Colonic mucosa (tissue), 4 donors: ENCODE data around the gene TTC28. TPM values are rescaled to one million over a fixed set of nuclear protein-coding genes. Genes with fewer than 3 reads are reported as not detected.
"Not testable (repeated sequence)": the region's sequence is repeated elsewhere in the genome, so short reads cannot be mapped to it uniquely, and the experiment has no call there.

Experiments used
- DNase-seq: peaks from one replicate; pipeline ENCODE4 v3.0.0-alpha.2; 2020
- H3K27ac ChIP-seq: fragments of 200-600 bp; one replicate; pipeline ENCODE4 v1.8.0; 2021
- H3K27me3 ChIP-seq: fragments of 200-600 bp; one replicate; pipeline ENCODE4 v1.8.0; 2021
- H3K36me3 ChIP-seq: fragments of 200-600 bp; one replicate; pipeline ENCODE4 v1.8.0; 2021
- H3K4me1 ChIP-seq: fragments of 200-600 bp; one replicate; pipeline ENCODE4 v1.8.0; 2021; ENCODE audit warnings: mild to moderate bottlenecking
- H3K4me3 ChIP-seq: fragments of 200-600 bp; one replicate; pipeline ENCODE4 v1.8.0; 2021
- H3K9ac ChIP-seq, 2 donors: one replicate each; pipeline ENCODE4 v1.7.0; 2013; ENCODE audit warnings: control low read depth in 2 of 2, low read depth in 2 of 2, low read length in 2 of 2
- H3K9me3 ChIP-seq: fragments of 200-600 bp; one replicate; pipeline ENCODE4 v1.8.0; 2021
- intact Hi-C: fragments of 100-400 bp; cut with DNase I; formaldehyde crosslinking; loops from one replicate; pipeline ENCODE4 v1.14.1; 2022
- total RNA-seq, 2 donors: library from RNA; stranded (reverse); fragmentation: NEBNext Ultra II Directional in 1 of 2; extraction: Animal tissue kit (Norgen Biotek cat#: 25700) in 1 of 2; gene quantifications; one replicate each; pipeline ENCODE4 v1.2.1, GENCODE V29; 2021
- TF ChIP-seq, protein P1 (sequence below): fragments of 200-600 bp; IDR thresholded peaks from one replicate; pipeline ENCODE4 v1.8.0; 2022; ENCODE audit warnings: antibody characterized with exemption, mild to moderate bottlenecking
- donor health status: healthy.
- donor health status: DM: no; HTN: no; CAD: no.
- donor health status: DM: no; HTN: no; CAD: no.

The TTC28 gene
- 1 to 10 TPM; 6.6 to 9.2 TPM for total RNA-seq

DNA sequence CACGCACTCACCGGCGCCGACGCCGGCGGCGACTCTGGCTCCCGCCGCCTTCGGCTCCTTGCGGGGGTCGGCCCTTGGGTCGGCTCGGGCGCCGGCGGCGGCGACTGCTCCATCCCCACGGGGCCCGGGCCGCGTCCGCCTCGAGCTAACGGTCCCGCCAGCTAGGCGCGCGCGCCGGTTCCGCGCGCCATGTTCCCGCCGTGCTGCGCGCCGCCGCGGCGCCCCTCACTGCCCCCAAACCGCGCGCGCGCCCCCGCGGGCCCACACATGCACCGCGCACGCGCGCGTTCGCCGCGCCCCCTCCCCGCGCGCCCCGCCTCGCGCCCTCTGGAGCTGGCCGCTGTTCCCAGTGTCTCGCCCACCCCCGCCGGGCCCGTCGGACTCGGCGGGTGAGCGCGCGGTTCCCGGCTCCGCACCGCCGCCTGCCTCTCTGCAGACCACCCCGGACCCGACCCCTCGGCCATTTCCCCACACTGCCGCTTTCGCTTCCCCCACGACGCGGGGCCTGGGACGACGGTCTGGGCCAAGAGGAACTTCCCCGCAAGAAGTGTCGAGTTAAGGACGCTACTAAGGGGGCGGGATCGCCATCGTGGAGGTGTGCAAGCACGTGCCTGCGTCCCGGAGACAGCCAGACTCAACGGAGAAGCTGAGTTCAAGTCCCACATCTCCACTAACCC, at the start of gene TTC28:
TTC28 (minus strand) TSS at position 230 of the 677 bp plus-strand sequence; CDS start at position 113, 117 bp downstream.
- H3K36me3 ChIP-seq, H3K27ac ChIP-seq, H3K4me1 ChIP-seq, intact Hi-C loops, H3K9me3 ChIP-seq, H3K27me3 ChIP-seq: not testable (repeated sequence)
- Histone ChIP-seq H3K9ac (peak within 1 kb of the TSS in 1 of 2 donors; percentile 51), H3K4me3 (peak within 1 kb of the TSS; percentile 54)
- DNase-seq: peak; percentile 67

DNA sequence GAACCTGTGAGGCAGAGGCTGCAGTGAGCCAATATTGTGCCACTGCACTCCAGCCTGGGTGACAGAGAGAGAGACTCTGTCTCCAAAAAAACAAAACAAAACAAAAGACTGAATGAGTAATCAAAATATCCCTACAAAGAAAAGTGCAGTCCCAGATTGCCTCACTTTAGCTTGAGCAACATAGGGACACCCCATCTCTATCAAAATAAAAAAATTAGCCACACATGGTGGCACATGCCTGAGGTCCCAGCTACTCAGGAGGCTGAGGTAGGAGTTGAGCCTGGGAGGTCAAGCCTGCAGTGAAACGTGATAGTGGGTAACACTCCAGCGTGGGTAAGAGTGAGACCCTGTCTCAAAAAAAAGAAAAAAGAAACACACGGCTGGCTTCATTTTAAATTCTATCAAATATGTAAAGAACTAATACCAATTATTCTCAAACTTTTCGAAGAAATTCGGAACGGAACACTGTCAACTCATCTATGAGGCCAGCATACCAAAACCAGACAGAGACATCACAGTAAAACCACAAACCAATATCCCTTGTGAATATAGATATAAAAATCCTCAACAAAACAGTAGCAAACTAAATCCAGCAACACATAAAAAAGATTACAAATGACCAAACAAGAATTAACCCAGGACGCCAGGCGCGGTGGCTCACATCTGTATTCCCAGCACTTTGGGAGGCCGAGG, 49.1 kb upstream of the TTC28 start:
- no peak overlapping the region for H3K4me3 ChIP-seq
- H3K9me3 ChIP-seq: no peaks in the 10 kb centered on the region
- H3K9ac ChIP-seq: no peak overlapping the region
- DNase-seq: no peak
- H3K4me1 ChIP-seq: no peaks in the 10 kb centered on the region
- no peaks in the 10 kb centered on the region for H3K27me3 ChIP-seq
- TF ChIP-seq, protein P1, sequence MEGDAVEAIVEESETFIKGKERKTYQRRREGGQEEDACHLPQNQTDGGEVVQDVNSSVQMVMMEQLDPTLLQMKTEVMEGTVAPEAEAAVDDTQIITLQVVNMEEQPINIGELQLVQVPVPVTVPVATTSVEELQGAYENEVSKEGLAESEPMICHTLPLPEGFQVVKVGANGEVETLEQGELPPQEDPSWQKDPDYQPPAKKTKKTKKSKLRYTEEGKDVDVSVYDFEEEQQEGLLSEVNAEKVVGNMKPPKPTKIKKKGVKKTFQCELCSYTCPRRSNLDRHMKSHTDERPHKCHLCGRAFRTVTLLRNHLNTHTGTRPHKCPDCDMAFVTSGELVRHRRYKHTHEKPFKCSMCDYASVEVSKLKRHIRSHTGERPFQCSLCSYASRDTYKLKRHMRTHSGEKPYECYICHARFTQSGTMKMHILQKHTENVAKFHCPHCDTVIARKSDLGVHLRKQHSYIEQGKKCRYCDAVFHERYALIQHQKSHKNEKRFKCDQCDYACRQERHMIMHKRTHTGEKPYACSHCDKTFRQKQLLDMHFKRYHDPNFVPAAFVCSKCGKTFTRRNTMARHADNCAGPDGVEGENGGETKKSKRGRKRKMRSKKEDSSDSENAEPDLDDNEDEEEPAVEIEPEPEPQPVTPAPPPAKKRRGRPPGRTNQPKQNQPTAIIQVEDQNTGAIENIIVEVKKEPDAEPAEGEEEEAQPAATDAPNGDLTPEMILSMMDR: no peak
- no peaks in the 10 kb centered on the region for H3K36me3 ChIP-seq
- H3K27ac ChIP-seq: no peak overlapping the region
- intact Hi-C loops: no loop called here

DNA sequence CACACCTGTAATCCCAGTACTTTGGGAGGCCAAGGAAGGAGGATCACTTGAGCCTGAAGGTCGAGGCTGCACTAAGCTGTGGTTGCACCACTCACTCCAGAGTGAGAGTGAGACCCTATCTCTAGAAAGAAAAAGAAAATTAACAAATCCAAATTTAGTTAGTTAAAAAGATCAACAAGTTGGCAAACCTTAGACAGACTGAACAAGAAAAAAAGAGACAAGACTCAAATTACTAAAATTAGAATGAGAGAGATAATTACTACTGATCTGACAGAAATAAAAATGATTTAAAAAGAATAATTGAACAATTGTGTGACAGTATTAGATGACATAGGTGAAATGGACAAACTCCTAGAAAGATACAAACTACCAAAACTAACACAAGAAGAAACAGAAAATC, 48.4 kb upstream of the TTC28 start:
- Histone ChIP-seq H3K4me3 (no peak overlapping the region), H3K36me3 (no peaks in the 10 kb centered on the region), H3K9ac (no peak overlapping the region), H3K27ac (no peak overlapping the region), H3K9me3 (no peaks in the 10 kb centered on the region), H3K4me1 (no peaks in the 10 kb centered on the region), H3K27me3 (no peaks in the 10 kb centered on the region)
- DNase-seq: no peak
- intact Hi-C loops: no loop called here
- TF ChIP-seq, protein P1: no peak

DNA sequence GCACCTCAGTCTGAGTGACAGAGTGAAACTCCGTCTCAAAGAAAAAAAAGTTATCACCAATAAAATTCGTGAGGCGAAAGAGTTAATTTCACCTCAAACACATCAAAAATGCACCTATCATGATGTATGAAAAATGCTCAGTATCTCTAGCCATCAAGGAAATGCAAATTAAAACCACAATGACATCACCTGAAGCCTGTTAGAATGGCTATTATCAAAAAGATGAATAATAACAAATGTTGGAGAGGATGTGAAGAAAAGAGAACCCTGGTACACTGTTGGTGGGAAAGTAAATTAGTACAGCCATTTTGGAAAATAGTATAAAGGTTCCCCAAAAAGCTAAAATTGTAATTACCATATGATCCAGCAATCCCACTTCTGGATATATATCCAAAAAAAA, 38.4 kb upstream of the TTC28 start:
- DNase-seq: no peak
- intact Hi-C loops: no loop called here
- no peaks in the 10 kb centered on the region for H3K36me3 ChIP-seq
- no peak overlapping the region for H3K9ac ChIP-seq
- H3K27me3 ChIP-seq: no peaks in the 10 kb centered on the region
- TF ChIP-seq, protein P1: no peak
- H3K9me3 ChIP-seq: no peaks in the 10 kb centered on the region
- H3K4me3 ChIP-seq: no peak overlapping the region
- no peaks in the 10 kb centered on the region for H3K4me1 ChIP-seq
- H3K27ac ChIP-seq: no peak overlapping the region

DNA sequence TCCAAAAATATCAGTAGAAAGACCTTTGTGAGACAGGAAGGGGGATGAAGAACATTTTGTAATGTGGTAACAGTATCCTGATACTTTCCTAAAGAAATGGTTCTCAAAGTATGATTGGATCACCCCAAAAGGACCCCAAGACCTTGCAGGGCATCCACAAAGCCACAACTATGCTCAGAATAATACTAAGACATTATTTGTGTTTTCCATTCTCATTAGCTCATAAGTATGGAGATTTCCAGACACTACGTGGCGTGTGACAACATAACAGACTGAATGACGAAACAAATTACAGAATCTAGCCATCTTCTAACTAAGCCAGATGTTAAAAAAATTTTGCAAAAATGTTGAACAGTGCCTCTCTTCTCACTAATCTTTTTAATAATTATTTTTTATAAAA, 37.0 kb upstream of the TTC28 start:
- H3K27ac ChIP-seq: no peak overlapping the region
- no peak overlapping the region for H3K9ac ChIP-seq
- intact Hi-C loops: no loop called here
- no peaks in the 10 kb centered on the region for H3K27me3 ChIP-seq
- DNase-seq: no peak
- no peaks in the 10 kb centered on the region for H3K9me3 ChIP-seq
- no peaks in the 10 kb centered on the region for H3K4me1 ChIP-seq
- no peaks in the 10 kb centered on the region for H3K36me3 ChIP-seq
- TF ChIP-seq, protein P1: no peak
- H3K4me3 ChIP-seq: no peak overlapping the region

DNA sequence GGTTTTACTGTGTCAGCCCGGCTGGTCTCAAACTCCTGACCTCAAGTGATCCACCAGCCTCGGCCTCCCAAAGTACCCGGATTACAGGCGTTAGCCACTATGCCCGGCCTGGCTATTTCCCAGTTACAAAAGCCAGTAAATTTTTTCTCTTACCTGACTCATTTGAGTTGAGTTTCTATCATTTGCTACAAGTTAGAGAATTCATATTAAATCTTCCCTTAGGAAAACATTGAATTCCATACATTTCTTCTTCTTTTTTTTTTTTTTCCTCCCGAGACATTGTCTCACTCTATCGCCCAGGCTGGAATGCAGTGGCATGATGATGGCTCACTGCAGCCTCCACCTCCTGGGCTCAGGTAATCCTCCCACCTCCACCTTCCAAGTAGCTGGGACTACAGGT, 36.0 kb upstream of the TTC28 start:
- TF ChIP-seq, protein P1: no peak

More for the DNA sequence above, 36.0 kb upstream of the TTC28 start:
- DNase-seq: no peak
- no peaks in the 10 kb centered on the region for H3K36me3 ChIP-seq
- H3K9me3 ChIP-seq: no peaks in the 10 kb centered on the region
- H3K27me3 ChIP-seq: no peaks in the 10 kb centered on the region
- no peak overlapping the region for H3K9ac ChIP-seq
- H3K27ac ChIP-seq: no peak overlapping the region
- intact Hi-C loops: no loop called here
- no peaks in the 10 kb centered on the region for H3K4me1 ChIP-seq
- H3K4me3 ChIP-seq: no peak overlapping the region
